HG03159 (cell line): ENCODE measurements around the gene MACROD1.

ENCODE experiments used
- ATAC-seq: cut with Tn5 transposase; IDR thresholded peaks from one replicate; pipeline ENCODE4 v1.9.1; 2021; ENCODE audit warnings: mild to moderate bottlenecking, moderate library complexity; ENCODE audit not compliant: unreplicated experiment

MACROD1 gene

DNA sequence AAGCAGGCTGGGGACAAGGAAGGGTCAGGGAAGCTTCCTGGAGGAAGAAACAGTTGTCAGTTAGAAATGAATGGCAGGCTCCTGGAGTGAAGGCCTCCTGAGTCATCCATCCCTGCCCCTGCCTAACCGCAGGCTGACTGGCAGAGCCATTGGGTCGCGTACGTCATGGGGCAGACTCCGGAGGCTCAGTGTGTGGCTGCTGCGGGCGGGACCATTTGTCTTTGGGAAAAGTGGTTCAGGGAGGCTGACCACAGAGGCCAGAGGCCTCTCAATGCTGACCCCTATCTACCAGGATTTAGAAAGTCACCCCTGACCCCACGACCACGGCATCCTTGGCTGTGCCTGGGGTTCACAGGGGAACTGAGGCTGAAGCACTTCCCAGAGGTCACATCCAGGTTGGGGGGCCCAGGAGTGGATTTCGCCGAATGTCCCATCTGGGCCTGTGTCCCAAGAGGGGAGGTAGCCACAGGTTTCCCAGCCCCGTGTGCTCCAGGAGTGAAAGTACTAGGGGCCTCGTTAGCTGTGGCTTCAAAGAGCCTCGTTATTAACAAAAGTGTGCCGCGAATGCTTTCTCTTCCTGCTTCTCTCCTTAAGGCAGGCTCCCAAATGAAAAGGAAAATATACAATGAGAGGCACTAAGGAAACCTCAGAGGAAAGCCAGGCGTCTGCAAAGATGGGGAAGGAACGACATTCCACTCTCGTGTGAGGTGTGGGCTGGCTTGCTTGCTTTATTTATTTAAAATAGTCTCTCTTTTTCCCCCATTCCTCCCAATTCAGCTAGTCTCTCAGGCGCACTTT is 71.3 kb downstream of the MACROD1 start:
- ATAC-seq, result no peak

DNA sequence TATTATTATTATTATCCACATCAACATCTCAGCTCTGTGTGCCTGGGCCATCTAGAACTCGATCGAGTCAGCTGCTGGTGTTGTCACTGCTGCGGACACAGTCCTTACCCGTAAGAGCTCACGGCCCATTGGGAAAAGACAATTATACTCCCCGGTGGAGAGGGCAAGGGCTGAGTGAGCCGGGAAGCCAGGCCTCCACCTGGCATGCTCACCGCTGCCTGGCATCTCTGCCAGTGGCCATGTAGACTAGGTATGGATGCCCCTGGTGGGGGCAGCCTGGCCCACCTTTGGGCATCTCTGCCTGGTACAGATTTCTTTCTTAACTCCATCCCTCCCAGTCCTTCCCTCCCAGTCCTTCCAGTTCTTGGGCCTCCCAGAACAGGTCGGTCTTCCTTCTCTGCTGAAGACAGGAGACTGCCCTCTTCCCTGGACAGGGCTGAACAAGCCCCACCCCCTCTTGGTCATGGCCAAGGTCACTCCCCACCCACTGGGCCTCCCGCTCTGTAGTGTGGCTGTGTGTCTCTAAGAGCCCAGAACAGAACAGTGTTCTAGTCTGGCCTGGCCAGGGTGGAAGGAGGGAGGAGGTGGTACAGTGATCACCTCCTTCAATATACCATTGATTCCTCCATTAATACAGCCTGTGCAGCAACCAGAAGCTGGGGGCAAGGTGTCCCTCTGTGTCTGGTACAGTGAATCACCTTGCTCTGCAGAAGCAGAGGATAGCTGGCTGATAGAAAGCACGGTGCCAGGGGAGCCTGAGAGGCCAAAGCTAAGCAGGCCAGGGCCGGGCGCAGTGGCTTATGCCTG is 72.5 kb downstream of the MACROD1 start:
- ATAC-seq, result no peak

DNA sequence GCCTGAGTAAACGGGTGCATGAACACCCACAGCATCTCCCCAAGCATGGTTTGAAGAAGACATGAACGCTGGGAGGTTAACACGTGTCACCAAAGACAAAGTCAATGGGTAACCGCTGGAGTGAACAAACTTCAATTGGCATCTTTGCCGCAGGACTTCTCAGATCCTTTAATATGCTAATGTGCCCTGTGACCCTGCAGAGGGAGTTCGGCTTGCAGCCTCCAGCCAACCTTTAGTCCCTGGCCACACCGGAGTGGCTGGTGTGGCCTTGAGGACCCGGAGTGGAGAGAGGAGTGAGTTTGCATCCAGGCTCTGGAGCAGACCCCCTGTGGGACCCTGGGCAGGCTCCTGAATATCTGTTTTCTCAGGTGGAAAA is 73.2 kb downstream of the MACROD1 start:
- no peak for ATAC-seq

DNA sequence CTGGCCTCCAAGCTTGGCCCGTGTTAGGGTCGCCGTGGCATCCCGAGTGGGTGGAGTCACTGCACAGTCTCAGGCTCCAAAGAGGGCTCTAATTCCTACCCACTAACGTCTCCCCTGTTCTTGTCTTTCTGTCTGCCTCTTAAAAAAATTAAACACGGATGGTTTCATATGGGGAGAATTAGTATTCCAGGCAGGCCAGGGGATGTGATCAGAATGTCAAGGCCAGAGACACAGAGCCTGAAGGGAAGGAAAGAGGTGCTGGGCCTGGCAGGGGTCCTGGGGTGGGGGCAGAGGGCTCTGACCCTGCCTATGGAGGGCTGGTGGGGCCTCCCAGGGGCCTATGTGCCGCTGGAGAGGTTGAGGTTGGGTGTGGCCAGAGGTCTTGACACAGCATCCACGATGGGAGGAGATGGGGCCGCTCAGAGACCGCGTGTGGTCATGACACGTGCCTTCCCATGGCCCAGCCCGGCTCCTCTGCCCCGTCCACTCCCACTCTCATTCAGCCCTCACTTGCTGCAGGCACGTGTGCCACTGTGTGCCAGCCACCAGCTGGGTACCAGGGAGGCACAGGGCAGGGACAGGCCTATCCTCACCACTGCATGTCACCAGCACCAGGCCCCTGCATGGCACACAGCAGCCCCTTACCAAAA is 73.7 kb downstream of the MACROD1 start:
- ATAC-seq, result no peak

DNA sequence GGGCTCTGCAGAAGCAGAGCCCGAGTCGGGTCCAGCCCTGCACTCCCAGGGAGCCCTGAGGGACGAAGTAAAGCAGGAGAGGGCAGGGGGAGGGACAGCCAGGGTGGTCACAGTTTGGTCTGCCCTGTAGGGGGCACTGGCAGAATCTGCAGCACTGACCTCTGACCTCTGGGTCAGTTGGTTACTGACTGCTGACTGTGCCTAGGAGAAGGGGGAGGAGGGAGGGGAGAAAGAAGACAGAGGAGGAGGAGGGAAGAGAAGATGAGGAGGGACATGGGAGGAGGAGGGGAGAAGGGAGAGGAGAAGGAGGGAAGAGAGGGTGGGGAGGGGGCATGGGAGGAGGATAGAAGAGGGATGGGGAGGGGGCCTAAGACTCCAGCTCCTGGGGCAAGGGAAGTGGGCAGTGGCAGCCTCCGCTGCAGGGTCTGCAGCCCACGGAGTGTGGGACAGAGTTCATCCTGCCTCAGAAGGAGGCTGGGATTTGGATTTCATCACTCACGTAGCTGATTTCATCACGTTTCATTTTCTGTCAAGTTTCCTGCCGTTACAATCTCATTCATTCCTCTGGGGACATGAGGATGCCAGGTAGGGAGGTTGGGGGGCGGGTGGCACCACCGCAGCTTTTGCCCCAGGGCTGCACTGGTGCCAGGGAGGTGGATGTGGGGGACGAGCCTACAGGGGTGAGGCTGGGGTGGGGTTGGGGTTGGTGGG is 75.0 kb downstream of the MACROD1 start:
- no peak for ATAC-seq

DNA sequence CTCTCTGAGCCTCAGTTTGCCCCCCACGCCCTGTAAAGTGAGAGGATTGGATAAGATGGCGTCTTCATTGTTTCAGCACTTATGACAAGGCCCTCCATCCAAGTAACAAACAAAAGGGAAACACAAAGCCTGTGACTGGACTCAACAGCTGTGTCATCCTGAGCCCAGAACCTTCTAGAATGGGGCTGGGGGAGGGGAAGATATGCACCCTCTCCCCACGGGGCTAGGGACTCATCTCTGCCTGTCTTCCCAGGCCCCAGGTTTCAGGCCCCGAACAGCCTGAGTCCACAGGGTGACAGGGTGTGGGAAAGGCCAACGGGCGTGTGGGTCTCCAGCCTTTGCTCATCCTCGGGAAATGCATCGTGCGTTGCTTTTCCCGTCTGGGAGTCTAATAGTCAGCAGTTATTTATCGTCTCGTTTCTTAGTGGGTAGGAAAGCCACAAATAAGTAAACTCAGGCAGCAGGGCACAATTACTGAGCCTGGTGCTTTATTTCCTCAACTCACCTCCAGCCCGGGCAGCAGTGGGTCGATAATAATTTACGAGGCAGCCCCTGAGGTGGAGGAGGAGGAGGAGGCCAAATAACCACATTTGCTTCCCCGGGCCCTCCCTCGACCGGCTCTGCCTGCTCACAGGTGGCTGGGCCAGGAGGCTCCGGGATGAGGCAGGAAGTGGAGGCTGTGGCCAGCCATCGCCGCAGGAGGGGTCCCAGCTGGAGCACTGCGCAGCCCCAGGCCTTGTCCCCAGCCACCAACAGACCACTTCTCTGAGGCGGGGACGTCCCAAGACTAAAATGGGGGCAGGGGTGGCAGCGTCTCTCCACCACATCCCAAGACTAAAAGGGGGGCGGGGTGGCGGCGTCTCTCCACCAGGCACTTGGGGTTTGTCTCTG is 75.8 kb downstream of the MACROD1 start:
- no peak for ATAC-seq

DNA sequence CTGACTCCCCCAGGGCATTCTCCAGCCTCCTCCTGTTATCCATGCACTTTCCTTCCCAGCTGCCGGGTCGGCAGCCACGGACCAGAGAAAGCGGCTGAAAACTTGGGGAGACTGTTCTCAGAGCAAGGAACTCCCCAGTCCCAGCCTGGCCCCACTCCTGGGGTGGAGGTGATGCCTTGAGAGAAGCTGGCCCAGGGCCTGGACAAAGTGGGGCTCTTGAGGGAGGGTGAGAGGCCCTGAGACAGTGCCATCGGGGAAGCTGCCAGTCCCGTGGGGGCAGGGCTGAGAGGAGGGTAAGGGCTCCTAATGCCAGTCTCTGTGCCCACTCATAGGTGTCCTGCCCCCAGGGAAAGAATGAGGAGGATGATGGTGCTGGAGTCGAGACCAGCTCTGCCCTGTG is 76.4 kb downstream of the MACROD1 start:
- ATAC-seq, result no peak

DNA sequence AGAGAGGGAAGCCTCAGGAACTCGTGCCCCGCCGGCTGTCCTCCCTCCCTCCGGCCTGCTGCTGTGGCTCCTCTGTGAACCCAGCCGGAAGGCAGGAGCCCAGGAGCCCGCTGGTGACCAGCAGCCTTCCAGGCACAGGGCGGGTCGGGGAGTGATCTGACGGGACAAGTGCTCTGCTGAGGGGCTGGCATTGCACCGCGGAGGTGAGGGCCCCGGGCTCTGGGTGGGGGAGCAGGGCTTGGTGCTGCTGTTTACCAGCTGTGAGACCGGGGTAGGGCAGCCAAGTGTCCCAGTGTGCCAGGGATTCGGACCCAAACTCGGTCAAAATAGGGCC is 76.9 kb downstream of the MACROD1 start:
- ATAC-seq, result no peak

DNA sequence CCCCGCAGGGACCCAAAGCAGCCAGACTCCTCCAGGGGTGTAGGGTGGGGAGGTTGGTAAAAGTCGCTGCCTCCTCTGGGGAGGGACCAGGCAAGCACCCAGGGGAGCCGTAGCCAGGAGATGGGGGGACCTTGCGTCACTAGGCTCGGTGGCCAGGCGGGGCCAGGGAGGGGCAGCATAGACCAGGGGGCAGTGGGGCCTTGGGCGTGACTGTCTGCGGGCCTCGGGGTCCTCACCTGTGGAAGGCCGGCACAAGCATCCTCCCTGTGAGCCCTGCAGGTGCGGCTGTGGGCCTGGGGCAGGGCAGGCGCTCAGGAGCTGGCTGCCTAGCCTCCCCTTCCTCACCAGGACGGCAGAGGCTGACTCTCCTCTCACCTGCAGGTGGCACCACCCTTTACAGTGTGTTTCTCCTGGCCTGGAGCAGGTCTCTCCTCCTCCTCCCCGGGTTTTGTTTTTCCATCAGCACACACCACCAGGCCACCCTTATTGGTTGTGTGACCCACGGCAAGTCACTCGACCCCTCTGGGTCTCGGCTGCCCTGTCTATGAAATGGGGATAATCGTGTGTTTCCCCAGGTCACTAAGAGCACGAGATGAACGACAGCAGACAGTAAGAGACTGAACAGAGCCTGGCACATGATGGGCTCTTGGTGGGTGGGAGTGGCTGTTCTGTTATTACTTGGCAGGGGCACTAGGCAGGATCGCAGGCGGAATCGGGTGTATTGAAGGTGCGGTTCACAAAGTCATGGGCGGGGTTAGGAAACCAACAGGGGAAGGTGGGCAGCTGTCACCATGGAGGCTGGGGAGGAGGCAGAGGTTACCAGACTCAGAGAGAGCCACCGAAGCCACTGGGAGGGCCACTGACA is 77.5 kb downstream of the MACROD1 start:
- no peak for ATAC-seq

DNA sequence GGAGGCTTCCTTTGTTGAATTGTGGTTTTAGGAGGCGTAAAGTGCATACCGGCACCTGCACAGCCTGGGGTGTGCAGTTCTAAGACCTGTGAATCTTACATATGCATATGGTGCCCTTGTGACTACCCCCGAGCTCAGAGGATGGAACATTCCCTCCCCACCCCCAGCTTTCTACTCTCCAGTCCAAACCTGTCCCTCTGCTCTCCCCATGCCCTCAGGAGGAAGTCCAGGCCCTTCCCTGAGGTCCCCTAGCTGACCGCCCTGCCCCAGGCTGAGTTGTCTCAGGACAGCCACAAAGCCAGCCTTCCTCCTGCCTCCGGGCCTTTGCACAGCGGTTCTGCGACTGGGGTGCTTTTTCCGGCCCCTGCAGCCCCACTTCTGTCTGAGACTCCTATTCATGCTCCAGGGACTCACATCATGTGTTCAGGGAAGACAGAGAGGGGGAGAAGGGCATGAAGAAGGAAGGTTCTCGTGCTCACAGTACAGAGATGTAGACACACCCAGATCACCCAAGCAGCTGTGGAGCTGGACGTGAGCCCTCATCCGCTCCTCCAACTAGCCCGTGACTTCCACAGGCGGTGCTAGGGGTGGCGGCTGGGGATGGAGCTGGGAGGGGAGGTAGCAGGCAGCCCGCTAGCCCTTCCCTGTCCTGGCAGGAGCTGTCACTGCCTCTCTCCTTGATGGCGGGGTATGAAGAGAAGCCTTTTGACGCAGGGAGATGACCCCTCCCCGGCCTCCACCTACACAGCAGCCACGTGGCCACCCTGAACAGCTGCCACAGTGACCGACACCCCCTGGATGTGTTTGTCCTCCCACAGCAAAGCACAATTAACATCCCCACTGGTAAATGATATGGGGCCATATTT is 79.4 kb downstream of the MACROD1 start:
- ATAC-seq, result no peak

DNA sequence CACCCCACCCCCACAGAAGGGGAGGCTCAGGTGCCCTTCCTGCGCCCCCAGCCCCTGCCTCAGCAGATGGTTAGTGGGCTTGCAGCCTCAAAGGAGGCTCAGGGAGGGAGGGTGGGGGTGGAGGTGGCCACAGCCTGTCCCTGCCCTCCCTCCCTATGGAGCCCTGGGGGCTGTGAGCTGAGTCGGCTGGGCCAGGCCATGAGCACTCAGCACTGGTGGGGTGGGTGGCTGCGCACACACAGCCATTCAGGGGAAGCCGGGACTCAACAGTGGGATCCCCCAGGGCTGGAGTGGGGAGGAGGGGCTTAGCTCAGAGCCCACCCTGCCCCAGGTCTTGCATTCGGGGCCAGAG is 80.0 kb downstream of the MACROD1 start:
- ATAC-seq, result no peak

DNA sequence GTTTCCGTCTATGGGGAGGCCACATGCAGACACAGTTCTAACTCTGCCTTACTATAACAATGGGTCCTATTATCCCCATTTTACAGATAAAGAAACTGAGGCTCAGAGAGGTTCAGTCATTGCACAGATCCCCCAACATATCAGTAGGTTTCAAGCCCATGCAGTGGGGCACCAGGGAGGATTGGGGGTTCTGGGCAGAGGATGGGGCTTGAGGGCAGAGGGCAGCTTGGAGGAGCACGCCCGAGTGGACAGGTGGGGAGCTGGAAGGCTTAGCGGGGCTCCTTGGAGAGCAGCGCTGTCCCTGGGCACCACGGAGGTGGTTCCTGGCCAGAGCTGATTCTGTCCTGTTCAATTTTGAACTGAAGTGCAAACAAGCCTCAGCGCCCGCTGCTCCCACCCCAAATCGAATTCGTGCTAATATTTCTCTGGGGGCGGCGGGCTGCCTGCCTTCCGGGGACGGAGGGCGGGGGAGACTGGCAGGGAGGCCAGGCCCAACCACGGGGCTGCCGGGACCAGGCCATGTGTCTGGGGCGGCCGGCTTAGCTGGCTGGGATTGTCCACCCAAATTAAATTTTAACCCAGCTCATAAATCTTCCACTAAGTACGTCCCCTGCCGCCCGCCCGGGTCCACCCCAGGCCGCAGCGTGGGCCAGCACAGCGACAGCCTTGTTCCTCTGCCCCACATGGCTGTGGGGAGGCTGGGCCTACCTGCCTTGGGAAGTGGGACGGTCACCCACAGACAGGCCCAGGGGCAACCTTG is 80.8 kb downstream of the MACROD1 start:
- ATAC-seq, result no peak

DNA sequence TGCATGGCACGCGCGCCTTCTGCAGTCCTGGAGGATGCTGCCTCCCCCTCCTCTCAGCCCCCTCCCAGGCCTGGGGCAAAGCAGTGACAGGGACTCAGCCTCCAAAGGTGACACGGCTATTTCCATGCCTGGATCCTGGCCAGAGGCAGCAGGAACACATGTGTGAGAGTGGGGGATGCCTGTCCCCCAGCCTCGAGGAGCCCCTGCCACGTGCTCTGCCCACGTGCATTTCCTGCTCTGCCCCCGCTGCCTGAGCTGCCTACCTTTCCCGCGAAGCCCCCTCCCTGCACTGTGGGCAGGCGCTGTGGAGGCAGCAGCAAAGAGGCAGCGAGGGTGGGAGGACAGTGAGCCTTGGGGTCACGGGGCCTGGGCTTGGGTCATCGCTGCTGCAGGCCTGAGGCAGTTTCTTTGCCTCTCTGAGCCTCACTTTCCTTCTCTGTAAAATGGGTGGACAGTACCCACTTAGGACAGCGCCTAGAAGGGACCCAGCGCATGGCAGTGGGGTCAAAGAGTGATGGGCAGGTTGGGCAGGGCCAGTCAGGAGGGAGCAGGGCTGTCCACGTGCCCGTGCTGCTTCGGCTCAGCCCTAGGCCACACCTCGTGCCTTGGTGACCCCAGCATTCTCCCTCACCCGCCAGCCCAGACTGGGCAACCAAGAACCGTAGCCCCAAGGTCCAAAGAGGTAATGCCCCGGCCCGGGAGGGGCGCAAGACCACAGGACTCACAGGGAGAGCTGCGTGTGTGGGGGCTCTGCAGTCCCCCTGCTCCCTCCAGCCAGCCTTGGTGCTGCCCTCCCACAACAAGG is 81.6 kb downstream of the MACROD1 start:
- no peak for ATAC-seq

DNA sequence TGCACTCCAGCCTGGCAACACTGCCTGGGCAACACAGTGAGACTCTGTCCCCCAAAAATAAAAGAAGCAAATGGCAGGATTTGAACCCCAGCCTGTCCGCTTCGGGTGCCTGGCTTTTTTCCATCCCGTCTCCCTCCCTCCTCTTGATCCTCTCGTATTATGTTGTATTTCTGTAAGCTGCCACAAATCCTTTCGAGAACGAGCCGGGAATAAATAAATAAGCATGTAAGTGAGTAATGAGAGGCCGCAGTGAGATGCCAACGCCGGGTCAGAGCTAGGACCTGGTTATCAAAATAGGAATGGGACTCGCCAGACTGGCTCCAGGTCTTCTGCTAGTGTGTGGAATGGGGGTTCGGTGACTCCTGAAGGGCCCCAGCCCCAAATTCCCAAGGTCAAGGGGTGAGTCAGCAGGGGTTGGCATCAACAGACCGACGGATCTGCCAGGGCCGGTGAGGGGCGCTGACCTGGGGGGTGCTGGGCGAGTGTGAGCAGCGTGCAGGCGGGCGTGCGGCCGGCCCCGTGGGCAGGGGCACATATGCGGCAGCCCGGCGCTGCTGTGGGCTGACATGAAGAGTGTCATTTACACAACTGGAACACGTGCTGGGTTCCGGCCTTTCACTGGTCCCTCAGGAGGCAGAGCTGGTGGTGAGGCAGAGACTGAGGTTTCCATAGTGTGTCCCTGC is 82.4 kb downstream of the MACROD1 start:
- ATAC-seq, result no peak

DNA sequence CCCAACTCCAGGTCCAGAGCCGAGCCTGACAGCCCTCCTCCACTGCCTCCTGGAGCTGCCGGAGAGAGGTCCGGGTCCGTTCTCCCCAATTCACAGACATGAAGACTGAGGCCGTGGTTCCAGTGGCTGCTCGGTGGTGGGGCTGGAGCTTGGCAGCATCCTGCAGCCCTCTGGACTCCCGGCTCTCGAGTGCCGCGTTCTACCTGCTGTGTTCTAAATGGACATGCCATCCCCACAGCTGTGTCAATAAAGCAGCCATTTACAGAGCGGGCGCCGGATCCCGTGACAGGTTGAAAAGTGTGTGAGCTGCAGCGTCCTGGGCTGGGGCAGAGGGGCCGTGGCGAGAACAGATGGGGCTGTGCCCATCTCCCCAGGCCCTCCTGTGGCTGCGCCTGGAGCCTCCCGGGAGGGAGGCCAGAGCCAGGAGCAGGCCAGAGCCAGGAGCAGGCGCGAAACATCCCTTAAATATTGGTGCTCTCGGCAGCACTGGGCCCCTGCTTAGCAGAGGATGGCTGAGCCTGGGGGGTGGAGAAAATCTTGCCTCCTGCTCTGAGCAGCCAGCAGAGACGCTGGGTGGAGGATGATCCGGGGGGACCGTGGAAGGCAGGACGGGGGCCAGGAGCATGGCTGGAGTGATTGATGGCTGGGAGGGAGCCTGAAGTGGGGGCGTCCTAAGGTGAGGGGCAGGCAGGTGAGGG is 84.0 kb downstream of the MACROD1 start:
- ATAC-seq, result no peak

DNA sequence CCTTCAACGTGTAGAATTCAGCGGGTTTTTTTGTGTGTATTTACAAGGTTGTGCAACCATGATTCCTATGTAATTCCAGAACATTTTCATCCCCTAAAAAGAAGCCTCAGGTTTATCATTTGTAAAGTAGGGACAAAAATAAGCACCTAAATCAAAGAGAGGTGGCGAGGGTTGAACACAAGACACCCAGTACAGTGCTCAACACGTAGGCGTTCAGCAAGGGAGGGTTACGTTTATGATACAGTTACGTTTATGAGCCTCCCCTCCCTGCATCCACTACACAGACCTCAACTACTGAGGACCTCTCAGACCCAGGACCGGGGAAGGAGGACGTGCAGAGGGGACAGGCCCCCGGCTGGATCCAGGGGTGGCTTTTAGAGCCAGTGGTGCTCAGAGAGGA is 85.5 kb downstream of the MACROD1 start:
- ATAC-seq, result no peak
